ENCODE results near the gene MRPS6. TPM values are rescaled to one million over a fixed set of nuclear protein-coding genes. Genes with fewer than 3 reads are reported as not detected.

MRPS6 gene
- total and polyA plus RNA-seq, 2 of the 13 experiments (the other 11 are each of a cell fraction or from before 2014, with no cell fraction given) = 14.2 to 26.9 TPM

- TF ChIP-seq ZBTB1 (CRISPR knock-in tag; IDR thresholded peaks at IDR 0.05; ENCODE audit: borderline replicate concordance) = no peak
- no peak for TF ChIP-seq IKZF1 (IDR thresholded peaks at IDR 0.05)
- no peak for TF ChIP-seq SRSF9 (IDR thresholded peaks at IDR 0.05; ENCODE audit: borderline replicate concordance, insufficient read depth, low read depth, low read length, poor library complexity, severe bottlenecking)
- no peak for TF ChIP-seq MLXIP (CRISPR knock-in tag; IDR thresholded peaks at IDR 0.05; ENCODE audit: borderline replicate concordance)
- TF ChIP-seq ZNF280B (CRISPR knock-in tag; IDR thresholded peaks at IDR 0.05; ENCODE audit: borderline replicate concordance) = no peak
- no peak for TF ChIP-seq ZNF232 (CRISPR knock-in tag; IDR thresholded peaks at IDR 0.05; ENCODE audit: borderline replicate concordance)
- no peak for TF ChIP-seq MTA3 (CRISPR knock-in tag; IDR thresholded peaks at IDR 0.05)
- peak; percentile 85 for TF ChIP-seq TFAP4 (IDR thresholded peaks at IDR 0.05; ENCODE audit: borderline replicate concordance, low read depth)
- no peak for TF ChIP-seq IRF2 (CRISPR knock-in tag; IDR thresholded peaks at IDR 0.05)
- no peak for TF ChIP-seq ZBTB7B (CRISPR knock-in tag; IDR thresholded peaks at IDR 0.05)
- TF ChIP-seq ARID5B (CRISPR knock-in tag; IDR thresholded peaks at IDR 0.05) = peak; percentile 29; the same call in 1 of the 2 replicates
- no peak for TF ChIP-seq PAF1 (CRISPR knock-in tag; IDR thresholded peaks at IDR 0.05)
- no peak for TF ChIP-seq KDM3A (CRISPR knock-in tag; IDR thresholded peaks at IDR 0.05; ENCODE audit: low read depth)
- no peak for TF ChIP-seq BRD4 (CRISPR knock-in tag; IDR thresholded peaks at IDR 0.05)
- no peak for TF ChIP-seq ZBTB3 (CRISPR knock-in tag; IDR thresholded peaks at IDR 0.05; ENCODE audit: borderline replicate concordance, low read depth)
- TF ChIP-seq ZNF329 (CRISPR knock-in tag; IDR thresholded peaks at IDR 0.05; ENCODE audit: low read depth) = no peak
- no peak for TF ChIP-seq FOXO1 (CRISPR knock-in tag; IDR thresholded peaks at IDR 0.05)
- no peak for TF ChIP-seq TRAFD1 (CRISPR knock-in tag; IDR thresholded peaks at IDR 0.05; ENCODE audit: borderline replicate concordance)
- TF ChIP-seq ZBTB7A (CRISPR knock-in tag; IDR thresholded peaks at IDR 0.05) = no peak
- no peak for TF ChIP-seq PHF8 (CRISPR knock-in tag; IDR thresholded peaks at IDR 0.05)
Measured at GRCh38 chr21:34183331-34183928, 110.1 kb downstream of the MRPS6 start (continued).

Measured in HepG2 (cell line).